IMR-90 (cell line): ENCODE data around the gene SLC25A33. TPM values are rescaled to one million over a fixed set of nuclear protein-coding genes. Genes with fewer than 3 reads are reported as not detected.

ENCODE experiments used
- ATAC-seq: fragments of 200-7000 bp; cut with Tn5 transposase; 2 replicates; pipeline ENCODE4 v1.9.1; 2020; ENCODE audit warnings: low read depth, mild to moderate bottlenecking, moderate library complexity
- BruUV-seq: library from RNA; stranded (reverse); fragments of 400-500 nt; replicated peaks from 2 replicates; lab custom pipeline; 2021; lab: Mats Ljungman, UMichigan
- CTCF ChIA-PET: fragments of 300-600 bp; formaldehyde crosslinking; extraction: SDS; loops from one replicate; lab custom pipeline; 2021; ENCODE audit warnings: antibody characterized with exemption; lab: Yijun Ruan, JAX
- POLR2A ChIA-PET: fragments of 300-600 bp; sonication (Branson Sonifier 250); formaldehyde crosslinking; loops from one replicate; lab custom pipeline; 2022; ENCODE audit warnings: antibody characterized with exemption; ENCODE audit not compliant: unreplicated experiment; lab: Charles Lee
- DNase-seq: peaks from one replicate; pipeline ENCODE4 v3.0.0; 2013
- H2AFZ ChIP-seq: replicated peaks from 2 replicates; pipeline ENCODE3; 2013; ENCODE audit warnings: low read length, mild to moderate bottlenecking; ENCODE audit not compliant: poor library complexity
- H2AK5ac ChIP-seq: 2 replicates; pipeline ENCODE4 v1.6.1; 2013; ENCODE audit warnings: low read depth, low read length, inconsistent platforms
- H2AK9ac ChIP-seq: replicated peaks from 2 replicates; pipeline ENCODE3; 2013; ENCODE audit warnings: mild to moderate bottlenecking, low read depth, low read length, moderate library complexity; ENCODE audit not compliant: poor library complexity
- H2BK120ac ChIP-seq: 2 replicates; pipeline ENCODE4 v1.6.1; 2013; ENCODE audit warnings: low read depth, low read length, inconsistent platforms
- H2BK15ac ChIP-seq: 3 replicates; pipeline ENCODE4 v1.6.1; 2013; ENCODE audit warnings: low read depth, low read length, inconsistent platforms
- H2BK20ac ChIP-seq: 2 replicates; pipeline ENCODE4 v1.6.1; 2013; ENCODE audit warnings: low read depth, mild to moderate bottlenecking, inconsistent platforms, low read length, moderate library complexity
- H2BK5ac ChIP-seq: 2 replicates; pipeline ENCODE4 v1.6.1; 2013; ENCODE audit warnings: mild to moderate bottlenecking, low read depth, low read length, inconsistent platforms; ENCODE audit not compliant: poor library complexity, severe bottlenecking
- H3K14ac ChIP-seq: replicated peaks from 2 replicates; pipeline ENCODE4 v1.6.1; 2013; ENCODE audit warnings: low read depth, low read length, inconsistent platforms
- H3K18ac ChIP-seq: 2 replicates; pipeline ENCODE4 v1.6.1; 2013; ENCODE audit warnings: low read depth, low read length, control low read depth
- H3K23ac ChIP-seq: 2 replicates; pipeline ENCODE4 v1.6.1; 2013; ENCODE audit warnings: low read depth, low read length, inconsistent platforms
- H3K27ac ChIP-seq: 2 replicates; pipeline ENCODE4 v1.5.1; 2013; ENCODE audit warnings: mild to moderate bottlenecking, control low read depth, low read length; ENCODE audit not compliant: insufficient read depth
- H3K27me3 ChIP-seq: 2 replicates; pipeline ENCODE4 v1.6.1; 2013; ENCODE audit warnings: low read length; ENCODE audit not compliant: control insufficient read depth, insufficient read depth
- H3K36me3 ChIP-seq: 2 replicates; pipeline ENCODE4 v1.6.1; 2013; ENCODE audit warnings: low read length, mixed read lengths; ENCODE audit not compliant: control insufficient read depth, insufficient read depth
- H3K4ac ChIP-seq: 2 replicates; pipeline ENCODE4 v1.6.1; 2013; ENCODE audit warnings: low read depth, low read length, inconsistent platforms
- H3K4me1 ChIP-seq: 2 replicates; pipeline ENCODE4 v1.6.1; 2013; ENCODE audit warnings: low read length, mixed read lengths; ENCODE audit not compliant: control insufficient read depth, insufficient read depth
- H3K4me2 ChIP-seq: 2 replicates; pipeline ENCODE4 v1.6.1; 2013; ENCODE audit warnings: low read depth, mild to moderate bottlenecking, control low read depth, low read length, moderate library complexity
- H3K4me3 ChIP-seq: 2 replicates; pipeline ENCODE4 v1.5.1; 2013; ENCODE audit warnings: low read depth, mild to moderate bottlenecking, control low read depth, low read length, moderate library complexity; ENCODE audit not compliant: insufficient read depth
- H3K56ac ChIP-seq: 2 replicates; pipeline ENCODE4 v1.6.1; 2013; ENCODE audit warnings: low read length, inconsistent platforms; ENCODE audit not compliant: insufficient read depth; ENCODE audit errors: extremely low read depth
- H3K79me1 ChIP-seq, 2 experiments: 2 replicates each; pipeline ENCODE4 v1.6.1; 2013; ENCODE audit warnings: low read length in 2 of 2, inconsistent platforms in 1 of 2, low read depth in 1 of 2
- H3K9ac ChIP-seq: 2 replicates; pipeline ENCODE4 v1.6.1; 2013; ENCODE audit warnings: low read depth, low read length, control low read depth
- H3K9me1 ChIP-seq: 2 replicates; pipeline ENCODE4 v1.6.1; 2013; ENCODE audit warnings: low read length, inconsistent platforms; ENCODE audit not compliant: insufficient read depth
- H3K9me3 ChIP-seq: 2 replicates; pipeline ENCODE4 v1.6.1; 2013; ENCODE audit warnings: low read length; ENCODE audit not compliant: control insufficient read depth, insufficient read depth
- H4K20me1 ChIP-seq: 2 replicates; pipeline ENCODE4 v1.6.1; 2013; ENCODE audit warnings: low read length, inconsistent platforms; ENCODE audit not compliant: insufficient read depth
- H4K5ac ChIP-seq: 2 replicates; pipeline ENCODE4 v1.6.1; 2013; ENCODE audit warnings: mild to moderate bottlenecking, low read depth, low read length, control low read depth
- H4K8ac ChIP-seq, 2 experiments: 2 replicates each; pipeline ENCODE4 v1.6.1; 2013; ENCODE audit warnings: low read depth in 2 of 2, low read length in 2 of 2, control low read depth in 1 of 2, inconsistent platforms in 1 of 2
- H4K91ac ChIP-seq: 2 replicates; pipeline ENCODE4 v1.6.1; 2013; ENCODE audit warnings: low read depth, low read length, inconsistent platforms; ENCODE audit not compliant: insufficient read depth
- BHLHE40 ChIP-seq: fragments of 150-350 bp; IDR thresholded peaks from 2 replicates; pipeline ENCODE4 v1.6.1; 2016; ENCODE audit warnings: mild to moderate bottlenecking, low read depth, low read length
- CEBPB ChIP-seq: IDR thresholded peaks from 2 replicates; pipeline ENCODE4 v1.6.1; 2012; ENCODE audit warnings: low read depth, low read length, improper control_type of control experiment
- CHD1 ChIP-seq: IDR thresholded peaks from 2 replicates; pipeline ENCODE4 v1.6.1; 2012; ENCODE audit warnings: low read depth, low read length, improper control_type of control experiment
- CTCF ChIP-seq: conservative IDR thresholded peaks from 2 replicates; pipeline ENCODE4 v1.5.1; 2012; ENCODE audit warnings: mild to moderate bottlenecking, low read depth, low read length, improper control_type of control experiment
- ELK1 ChIP-seq: fragments of 150-350 bp; IDR thresholded peaks from 2 replicates; pipeline ENCODE4 v1.6.1; 2016; ENCODE audit warnings: low read depth, mild to moderate bottlenecking, low read length, moderate library complexity, borderline replicate concordance
- FOS ChIP-seq: fragments of 150-350 bp; IDR thresholded peaks from 2 replicates; pipeline ENCODE4 v1.6.1; 2016; ENCODE audit warnings: low read depth, low read length
- MAFK ChIP-seq: IDR thresholded peaks from 2 replicates; pipeline ENCODE4 v1.6.1; 2012; ENCODE audit warnings: low read depth, low read length, improper control_type of control experiment
- MAZ ChIP-seq: IDR thresholded peaks from 2 replicates; pipeline ENCODE4 v1.6.1; 2012; ENCODE audit warnings: low read depth, mild to moderate bottlenecking, low read length, improper control_type of control experiment, moderate library complexity, borderline replicate concordance
- MXI1 ChIP-seq: IDR thresholded peaks from 2 replicates; pipeline ENCODE4 v1.6.1; 2012; ENCODE audit warnings: low read depth, mild to moderate bottlenecking, low read length, moderate library complexity, borderline replicate concordance
- NFE2L2 ChIP-seq: fragments of 150-350 bp; IDR thresholded peaks from 2 replicates; pipeline ENCODE4 v1.6.1; 2016; ENCODE audit warnings: low read depth, mild to moderate bottlenecking, low read length
- POLR2A ChIP-seq: IDR thresholded peaks from 2 replicates; pipeline ENCODE4 v1.6.1; 2012; ENCODE audit warnings: mild to moderate bottlenecking, low read depth, low read length
- RAD21 ChIP-seq: IDR thresholded peaks from 2 replicates; pipeline ENCODE4 v1.6.1; 2012; ENCODE audit warnings: low read length, improper control_type of control experiment
- RCOR1 ChIP-seq: IDR thresholded peaks from 2 replicates; pipeline ENCODE4 v1.6.1; 2012; ENCODE audit warnings: mild to moderate bottlenecking, low read length, improper control_type of control experiment; ENCODE audit not compliant: insufficient replicate concordance
- RFX5 ChIP-seq: IDR thresholded peaks from 2 replicates; pipeline ENCODE4 v1.8.0; 2012; ENCODE audit warnings: low read depth, mild to moderate bottlenecking, low read length, moderate library complexity
- USF2 ChIP-seq: fragments of 150-350 bp; IDR thresholded peaks from 2 replicates; pipeline ENCODE4 v1.6.1; 2017; ENCODE audit warnings: mild to moderate bottlenecking, antibody characterized with exemption, low read length, low read depth
- WGBS, 2 experiments: methylation state at CpG; one replicate each; pipeline versions ENCODE4 v1.1.5 to v1.1.7; 2013; ENCODE audit warnings: missing lambda C conversion rate in 2 of 2; ENCODE audit not compliant: insufficient read length in 1 of 2; ENCODE audit errors: extremely low coverage in 2 of 2; 5-methylcytosine and 5-hydroxymethylcytosine counted together
- dilution Hi-C: fragments of 300-500 bp; cut with HindIII; formaldehyde crosslinking; loops from one replicate; pipeline ENCODE4 v1.14.3; 2018; ENCODE audit warnings: low sequenced_read_pairs; ENCODE audit not compliant: unreplicated experiment
- in situ Hi-C: fragments of 300-500 bp; cut with MboI; formaldehyde crosslinking; loops from 3 replicates; pipeline ENCODE4 v1.14.3; 2019; ENCODE audit warnings: low sequenced_read_pairs, inconsistent platforms, mixed read lengths
- intact Hi-C: fragments of 100-400 bp; cut with micrococcal nuclease; formaldehyde crosslinking; loops from 2 replicates; pipeline ENCODE4 v1.10.0; 2022
- polyA plus RNA-seq, 3 experiments: library from polyadenylated mRNA; depleted of rRNA; stranded (reverse); fragments of >200 nt; gene quantifications; 2 replicates each; pipeline ENCODE4 v1.2.3, GENCODE V29; 2012; ENCODE audit warnings: low replicate concordance in 1 of 3
- total RNA-seq: library from RNA; depleted of rRNA; stranded (reverse); fragments of >200 nt; gene quantifications from 2 replicates; pipeline ENCODE4 v1.2.3, GENCODE V29; 2012

The SLC25A33 gene
- total and polyA plus RNA-seq, 2 of the 4 experiments (the other 2 are of a cell fraction): 2.5 to 3.0 TPM

GRCh38 chr1:9628541-9629444, 89.5 kb downstream of the SLC25A33 start:
- intact Hi-C loops: no loop called here
- H4K5ac ChIP-seq: no peak overlapping the region
- H2AK5ac ChIP-seq: peak overlapping the region; percentile 28
- no peak overlapping the region for H3K23ac ChIP-seq
- H3K9me1 ChIP-seq: no peaks in the 10 kb centered on the region
- in situ Hi-C loops: no loop called here
- H2AFZ ChIP-seq: peak overlapping the region; percentile 37
- H3K4me3 ChIP-seq: no peak overlapping the region
- no peaks in the 10 kb centered on the region for H3K79me1 ChIP-seq
- H3K27me3 ChIP-seq: peaks cover 8% of the 10 kb centered on the region
- dilution Hi-C loops: no loop called here
- ATAC-seq (no peak), DNase-seq (no peak)
- H3K4me2 ChIP-seq: no peak overlapping the region
- no peak overlapping the region for H3K4ac ChIP-seq
- ChIA-PET CTCF (no interaction called here), POLR2A (no interaction called here)
- H4K91ac ChIP-seq: no peak overlapping the region
- H4K8ac ChIP-seq: no peak overlapping the region
- H2BK15ac ChIP-seq: no peak overlapping the region
- no TSS peak for BruUV-seq
- no peak overlapping the region for H2AK9ac ChIP-seq
- H2BK20ac ChIP-seq: no peak overlapping the region
- H3K4me1 ChIP-seq: no peaks in the 10 kb centered on the region
- H3K56ac ChIP-seq: no peak overlapping the region
- no peaks in the 10 kb centered on the region for H3K9me3 ChIP-seq
- no peak overlapping the region for H3K18ac ChIP-seq
- no peak overlapping the region for H3K9ac ChIP-seq
- no peak overlapping the region for H2BK120ac ChIP-seq
- H3K36me3 ChIP-seq: no peaks in the 10 kb centered on the region
- H3K27ac ChIP-seq: no peak overlapping the region
- no peak overlapping the region for H3K14ac ChIP-seq
- H4K20me1 ChIP-seq: no peaks in the 10 kb centered on the region
- 88% methylated on average over 3 of the region's 23 CpGs; no CpG with 5 or more reads in 1 of the 2 experiments for WGBS, 2 experiments
- H2BK5ac ChIP-seq: no peak overlapping the region
- TF ChIP-seq BHLHE40 (no peak), ELK1 (no peak), RCOR1 (no peak), CEBPB (no peak), NFE2L2 (no peak), MAFK (no peak), POLR2A (no peak), RFX5 (no peak), CTCF (no peak), MAZ (no peak), RAD21 (no peak), MXI1 (no peak), USF2 (no peak), FOS (no peak), CHD1 (no peak)
